HepG2 (cell line): ENCODE results near the gene REM2. TPM values are rescaled to one million over a fixed set of nuclear protein-coding genes. Genes with fewer than 3 reads are reported as not detected.

Experiments used
- ATAC-seq: fragments of 200-7000 bp; cut with Tn5 transposase; 3 replicates; pipeline ENCODE4 v1.9.1; 2020; ENCODE audit warnings: mild to moderate bottlenecking, moderate library complexity
- BruUV-seq: library from RNA; stranded (reverse); fragments of 400-500 nt; replicated peaks from 2 replicates; lab custom pipeline; 2021; lab: Mats Ljungman, UMichigan
- CTCF ChIA-PET: fragments of 300-600 bp; formaldehyde crosslinking; extraction: SDS; loops from one replicate; lab custom pipeline; 2021; ENCODE audit warnings: low total read pairs, inconsistent platforms, low intra/inter-chr PET ratio; lab: Yijun Ruan, JAX
- POLR2A ChIA-PET: fragments of 350-600 bp; sonication (Branson Sonifier 250); formaldehyde crosslinking; loops from one replicate; lab custom pipeline; 2020; ENCODE audit warnings: antibody characterized with exemption, inconsistent platforms; lab: Yijun Ruan, JAX
- DNase-seq: peaks from one replicate; pipeline ENCODE4 v3.0.0-alpha.2; 2015; ENCODE audit warnings: low spot score
- FAIRE-seq: peaks from 3 replicates; lab custom pipeline; 2011; peaks lifted over from hg19 to GRCh38; lab: Jason Lieb, UNC
- H2AFZ ChIP-seq: one replicate; pipeline ENCODE4 v1.6.1; 2011; ENCODE audit warnings: low read length, inconsistent platforms
- H3K27ac ChIP-seq: fragments of 300-600 bp; 3 replicates; pipeline ENCODE4 v1.8.0; 2011; ENCODE audit warnings: mixed run types, mild to moderate bottlenecking, mixed read lengths, low read length, inconsistent platforms; ENCODE audit not compliant: insufficient read depth; ENCODE audit errors: extremely low read length
- H3K27me3 ChIP-seq, 2 experiments: fragments of 200-600 bp in 1 of 2; 2 replicates in 1 of 2; 3 replicates in 1 of 2; pipeline versions ENCODE4 v1.6.0 to v1.8.0; 2011; ENCODE audit warnings: low read length in 2 of 2, mild to moderate bottlenecking in 2 of 2, moderate library complexity in 2 of 2, inconsistent platforms in 1 of 2; ENCODE audit not compliant: insufficient read depth in 2 of 2, control insufficient read depth in 1 of 2
- H3K36me3 ChIP-seq, 2 experiments: fragments of 200-600 bp in 1 of 2; replicated peaks in 1 of 2; 2 replicates in 1 of 2; 3 replicates in 1 of 2; pipeline versions ENCODE4 v1.5.1 to v1.8.0; 2011; ENCODE audit warnings: low read length in 2 of 2, inconsistent platforms in 1 of 2; ENCODE audit not compliant: insufficient read depth in 2 of 2, control insufficient read depth in 1 of 2
- H3K4me1 ChIP-seq: 2 replicates; pipeline ENCODE4 v1.5.1; 2012; ENCODE audit warnings: low read length, inconsistent platforms; ENCODE audit not compliant: insufficient read depth
- H3K4me2 ChIP-seq: 2 replicates; pipeline ENCODE4 v1.6.0; 2011; ENCODE audit warnings: low read depth, low read length, inconsistent platforms
- H3K4me3 ChIP-seq, 3 experiments: fragments of 200-600 bp in 1 of 3; sonication (generic), shearing (Covaris generic) in 1 of 3; replicated peaks in 1 of 3; 2 replicates each; pipeline ENCODE4 v1.5.1; 2011 to 2016; ENCODE audit warnings: low read length in 3 of 3, inconsistent platforms in 2 of 3, low read depth in 2 of 3, mild to moderate bottlenecking in 2 of 3, control low read depth in 1 of 3, mixed read lengths in 1 of 3; ENCODE audit not compliant: insufficient read depth in 1 of 3
- H3K79me2 ChIP-seq: one replicate; pipeline ENCODE4 v1.6.1; 2011; ENCODE audit warnings: low read length, inconsistent platforms; ENCODE audit not compliant: insufficient read depth
- H3K9ac ChIP-seq: 2 replicates; pipeline ENCODE4 v1.6.0; 2011; ENCODE audit warnings: mild to moderate bottlenecking, low read depth, low read length, inconsistent platforms; ENCODE audit not compliant: insufficient read depth
- H3K9me3 ChIP-seq: 2 replicates; pipeline ENCODE4 v1.5.1; 2012; ENCODE audit warnings: mild to moderate bottlenecking, low read length
- H4K20me1 ChIP-seq: 2 replicates; pipeline ENCODE4 v1.6.0; 2011; ENCODE audit warnings: inconsistent platforms, mild to moderate bottlenecking, low read length, moderate library complexity; ENCODE audit not compliant: insufficient read depth
- FOSL2 ChIP-seq: sonication (generic); formaldehyde crosslinking; IDR thresholded peaks from 2 replicates; pipeline ENCODE4 v1.4.0; 2020; ENCODE audit warnings: missing genetic modification reagents
- JUND ChIP-seq: sonication (generic); formaldehyde crosslinking; IDR thresholded peaks from 2 replicates; pipeline ENCODE4 v1.8.0; 2022; ENCODE audit warnings: mild to moderate bottlenecking, missing genetic modification reagents
- KAT2B ChIP-seq: fragments of 150-350 bp; IDR thresholded peaks from 2 replicates; pipeline ENCODE4 v1.6.1; 2014; ENCODE audit warnings: low read depth, low read length, borderline replicate concordance
- SP4 ChIP-seq: sonication (generic); formaldehyde crosslinking; IDR thresholded peaks from 2 replicates; pipeline ENCODE4 v1.8.1; 2023; ENCODE audit warnings: mild to moderate bottlenecking, missing genetic modification reagents
- ZFY ChIP-seq: sonication (generic); formaldehyde crosslinking; IDR thresholded peaks from 2 replicates; pipeline ENCODE4 v1.4.0; 2020; ENCODE audit warnings: missing genetic modification reagents
- ZNF124 ChIP-seq: sonication (generic); formaldehyde crosslinking; IDR thresholded peaks from 2 replicates; pipeline ENCODE4 v1.4.0; 2020; ENCODE audit warnings: missing genetic modification reagents
- WGBS: methylation state at CpG from one replicate; pipeline ENCODE4 v1.1.6; 2017; ENCODE audit warnings: low lambda C conversion rate; 5-methylcytosine and 5-hydroxymethylcytosine counted together
- in situ Hi-C: cut with HindIII; loops from 2 replicates; pipeline ENCODE4 v1.10.0; 2017; ENCODE audit warnings: low pct_unique_long_range_greater_than_20kb; ENCODE audit not compliant: extremely low pct_ligation_motif_present
- intact Hi-C: fragments of 100-400 bp; cut with micrococcal nuclease; formaldehyde crosslinking; loops from one replicate; pipeline ENCODE4 v1.10.0; 2022; ENCODE audit not compliant: unreplicated experiment
- polyA plus RNA-seq, 8 experiments: library from polyadenylated mRNA; depleted of rRNA in 3 of 8; stranded (reverse) in 7 of 8; unstranded in 1 of 8; fragments of >200 nt; fragmentation: Illumina TruSeq in 4 of 8; extraction: Trizol in 4 of 8; gene quantifications; 2 replicates each; pipeline versions ENCODE4 v1.2.1 to v1.2.3, GENCODE V29; 2011 to 2016; ENCODE audit warnings: low read depth in 4 of 8, missing spikeins in 1 of 8, mixed read lengths in 1 of 8; ENCODE audit not compliant: insufficient read depth in 1 of 8
- total RNA-seq, 5 experiments: library from RNA; depleted of rRNA; stranded (reverse); fragments of >200 nt; fragmentation: Illumina TruSeq; extraction: Trizol; gene quantifications; 2 replicates each; pipeline ENCODE4 v1.2.3, GENCODE V29; 2016; ENCODE audit warnings: low read depth in 1 of 5

REM2 gene
- total and polyA plus RNA-seq, 2 of the 13 experiments (the other 11 are each of a cell fraction or from before 2014, with no cell fraction given) = 0.20 TPM; not detected in 1

DNA sequence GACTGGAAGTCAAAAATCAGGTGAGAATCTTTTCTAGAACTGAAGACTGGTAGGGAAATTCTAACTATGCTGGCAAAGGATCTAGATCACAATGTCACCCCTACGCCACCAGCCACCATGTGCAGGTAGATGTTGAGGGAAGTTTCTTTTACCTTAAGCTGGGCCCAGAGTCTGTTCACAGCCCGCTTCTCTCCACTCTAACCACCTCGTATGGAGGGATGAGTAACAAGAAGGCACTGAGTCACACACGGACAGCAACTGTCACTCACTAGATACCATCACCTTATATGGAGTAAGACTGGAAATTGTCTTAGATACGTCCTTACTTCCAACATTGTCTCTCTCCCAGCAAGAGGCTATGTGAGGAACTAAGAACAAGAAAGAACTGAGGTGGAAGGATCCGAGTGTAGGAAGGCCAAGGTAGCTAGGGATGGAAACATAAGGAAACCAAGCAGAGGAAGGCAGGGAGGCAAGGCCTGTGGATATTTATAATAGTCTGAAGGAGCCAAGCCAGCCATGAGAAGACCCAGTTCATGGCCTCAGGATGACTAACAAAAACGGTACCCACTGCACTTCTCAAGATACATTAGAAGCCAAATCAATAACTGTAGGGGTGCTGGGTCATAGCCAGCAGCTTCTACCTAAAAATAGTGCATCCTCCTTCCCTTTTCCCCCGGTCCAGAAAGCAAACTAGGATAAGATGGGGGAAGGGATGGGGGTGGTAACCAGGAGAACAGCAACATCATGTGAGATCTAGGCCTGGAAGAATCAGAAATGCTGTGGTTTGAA lies 15.5 kb downstream of the REM2 start:
- no peaks in the 10 kb centered on the region for H3K36me3 ChIP-seq
- in situ Hi-C loops = no loop called here
- TF ChIP-seq SP4 (CRISPR knock-in tag) (0 out of 2 replicates have a peak, but pooled peaks have one; percentile 19), KAT2B (no peak), ZFY (CRISPR knock-in tag) (0 out of 2 replicates have a peak, but pooled peaks have one; percentile 14), ZNF124 (CRISPR knock-in tag) (no peak), FOSL2 (CRISPR knock-in tag) (0 out of 2 replicates have a peak, but pooled peaks have one; percentile 13), JUND (CRISPR knock-in tag) (peak; percentile 23; the same call in 1 of the 2 replicates)
- TF ChIP-seq, all 625 proteins: peak for 4
- H2AFZ ChIP-seq = no peak overlapping the region
- DNase-seq = no peak
- no peak overlapping the region for H3K4me3 ChIP-seq
- no peak overlapping the region for H3K9ac ChIP-seq
- ChIA-PET CTCF (interaction anchor here (5.0 to 6.2 kb wide), 2 partner anchors 26 to 341 kb away, joined by 46 to 67 read pairs; partner anchors contain the start of gene LRP10), POLR2A (interaction anchor here (2.6 kb wide), 1 partner anchor 10 kb away, joined by 11 read pairs; no protein-coding TSS in a partner anchor)
- no peaks in the 10 kb centered on the region for H3K79me2 ChIP-seq
- BruUV-seq = no TSS peak
- ATAC-seq = no peak
- H3K9me3 ChIP-seq = no peaks in the 10 kb centered on the region
- no peak for FAIRE-seq
- intact Hi-C loops = no loop called here
- no peaks in the 10 kb centered on the region for H4K20me1 ChIP-seq
- H3K27ac ChIP-seq = no peak overlapping the region
- WGBS = 23% methylated on average over 8 of the region's 8 CpGs
- H3K4me1 ChIP-seq = peaks cover 31% of the 10 kb centered on the region
- no peak overlapping the region for H3K4me2 ChIP-seq
- H3K27me3 ChIP-seq = peaks cover 5 to 12% of the 10 kb centered on the region in 2 experiments; a peak in 3 of 5 replicates
